ENCODE results near the gene BARHL2.

The BARHL2 gene

DNA sequence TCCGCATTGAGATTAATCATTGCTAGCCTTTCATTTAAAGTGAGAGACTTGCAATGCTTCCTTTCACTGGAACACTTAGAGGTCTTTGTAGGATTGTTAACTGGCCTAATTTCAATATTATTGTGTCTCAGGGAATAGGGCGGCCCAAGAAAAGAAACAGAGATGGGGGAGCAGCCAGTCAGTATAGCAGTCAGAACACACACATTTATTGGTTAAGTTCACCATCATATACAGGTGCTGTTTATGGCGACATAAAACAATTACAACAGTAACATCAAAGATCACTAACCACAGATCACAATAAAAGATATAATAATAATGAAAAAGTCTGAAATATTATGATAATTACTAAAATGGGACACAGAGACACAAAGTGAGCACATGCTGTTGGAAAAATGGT is 29.4 kb downstream of the BARHL2 start:
- Histone ChIP-seq H3K36me3 (ENCODE audit: control insufficient read depth in 5 of 5, insufficient read depth in 5 of 5, low read length in 5 of 5) (no peaks in the 10 kb centered on the region), H3K27me3 (ENCODE audit: control insufficient read depth in 5 of 5, insufficient read depth in 4 of 5, low read length in 5 of 5) (peaks cover 0 to 4% (median 0%) of the 10 kb centered on the region in 5 donors), H3K9me3 (ENCODE audit: control insufficient read depth in 5 of 5, low read length in 5 of 5) (no peaks in the 10 kb centered on the region), H3K4me3 (ENCODE audit: low read depth in 1 of 5, low read length in 5 of 5) (no peak overlapping the region), H3K4me1 (ENCODE audit: control insufficient read depth in 5 of 5, insufficient read depth in 5 of 5, low read length in 5 of 5) (no peaks in the 10 kb centered on the region), H3K9ac (ENCODE audit: low read length in 5 of 5) (no peak overlapping the region), H3K27ac (ENCODE audit: low read depth, low read length) (no peak overlapping the region)

DNA sequence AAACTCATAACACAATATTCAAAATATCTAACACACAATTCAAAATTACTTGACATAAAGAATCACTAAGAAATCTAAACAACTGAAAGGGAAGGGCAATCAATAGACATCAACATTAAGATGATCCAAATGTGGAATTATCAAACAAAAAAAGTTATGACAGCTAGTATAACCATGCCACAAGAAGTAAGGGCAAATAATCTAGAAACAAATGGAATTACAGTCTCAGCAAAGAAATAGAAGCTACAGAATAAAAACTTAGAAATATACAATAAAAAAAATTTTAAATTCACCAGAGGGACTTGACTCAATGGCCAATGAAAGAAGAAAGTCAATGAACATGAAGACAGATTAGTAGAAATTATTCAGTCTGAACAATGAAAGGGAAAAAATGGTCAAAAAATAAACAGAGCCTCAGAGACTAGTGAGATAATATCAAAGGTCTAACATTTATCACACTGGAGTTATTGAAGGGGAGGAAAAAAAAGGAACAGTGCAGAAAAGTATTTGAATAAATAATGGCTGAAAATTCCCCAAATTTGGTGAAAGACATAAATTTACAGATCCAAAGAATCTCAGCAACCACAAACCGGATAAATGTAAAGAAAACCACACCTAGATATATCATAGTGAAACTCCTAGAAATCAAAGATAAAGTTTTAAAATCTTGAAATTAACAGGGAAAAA is 41.8 kb downstream of the BARHL2 start:
- Histone ChIP-seq H3K36me3 (ENCODE audit: control insufficient read depth in 5 of 5, insufficient read depth in 5 of 5, low read length in 5 of 5) (no peaks in the 10 kb centered on the region), H3K9me3 (ENCODE audit: control insufficient read depth in 5 of 5, low read length in 5 of 5) (peaks cover 0 to 10% (median 3%) of the 10 kb centered on the region in 5 donors), H3K9ac (ENCODE audit: low read length in 5 of 5) (no peak overlapping the region), H3K4me1 (ENCODE audit: control insufficient read depth in 5 of 5, insufficient read depth in 5 of 5, low read length in 5 of 5) (no peaks in the 10 kb centered on the region), H3K27me3 (ENCODE audit: control insufficient read depth in 5 of 5, insufficient read depth in 4 of 5, low read length in 5 of 5) (peaks cover 0 to 3% (median 0%) of the 10 kb centered on the region in 5 donors), H3K27ac (ENCODE audit: low read depth, low read length) (no peak overlapping the region), H3K4me3 (ENCODE audit: low read depth in 1 of 5, low read length in 5 of 5) (no peak overlapping the region)

GRCh38 chr1:90671741-90672140 is 45.4 kb downstream of the BARHL2 start:
- H3K9me3 ChIP-seq (ENCODE audit: control insufficient read depth in 5 of 5, low read length in 5 of 5), result peaks cover 0 to 13% (median 3%) of the 10 kb centered on the region in 5 donors
- no peaks in the 10 kb centered on the region for H3K36me3 ChIP-seq (ENCODE audit: control insufficient read depth in 5 of 5, insufficient read depth in 5 of 5, low read length in 5 of 5)
- no peak overlapping the region for H3K4me3 ChIP-seq (ENCODE audit: low read depth in 1 of 5, low read length in 5 of 5)
- H3K27ac ChIP-seq (ENCODE audit: low read depth, low read length), result no peak overlapping the region
- H3K27me3 ChIP-seq (ENCODE audit: control insufficient read depth in 5 of 5, insufficient read depth in 4 of 5, low read length in 5 of 5), result peaks cover 0 to 3% (median 0%) of the 10 kb centered on the region in 5 donors
- no peaks in the 10 kb centered on the region for H3K4me1 ChIP-seq (ENCODE audit: control insufficient read depth in 5 of 5, insufficient read depth in 5 of 5, low read length in 5 of 5)
- no peak overlapping the region for H3K9ac ChIP-seq (ENCODE audit: low read length in 5 of 5)

DNA sequence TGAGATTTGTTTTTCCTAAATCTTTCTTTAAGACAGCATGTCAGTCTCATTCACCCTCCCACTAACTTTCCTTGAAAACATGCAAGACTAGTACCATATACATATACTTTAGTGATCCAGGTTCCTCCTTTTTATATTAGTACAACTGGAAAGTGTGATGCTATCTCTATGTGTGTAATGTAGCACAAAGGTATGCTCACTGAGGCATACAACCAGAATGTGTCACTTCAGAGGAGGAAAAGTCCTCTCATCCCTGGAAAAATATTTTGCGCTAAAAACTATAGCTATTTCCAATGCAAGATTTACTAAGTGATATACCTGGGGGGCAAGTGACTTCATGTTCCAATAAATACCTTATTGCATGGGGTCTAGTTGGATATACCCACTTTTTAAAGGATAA is 45.9 kb downstream of the BARHL2 start:
- no peak overlapping the region for H3K27ac ChIP-seq (ENCODE audit: low read depth, low read length)
- no peak overlapping the region for H3K9ac ChIP-seq (ENCODE audit: low read length in 5 of 5)
- H3K9me3 ChIP-seq (ENCODE audit: control insufficient read depth in 5 of 5, low read length in 5 of 5), result peaks cover 0 to 13% (median 3%) of the 10 kb centered on the region in 5 donors
- H3K27me3 ChIP-seq (ENCODE audit: control insufficient read depth in 5 of 5, insufficient read depth in 4 of 5, low read length in 5 of 5), result peaks cover 0 to 3% (median 0%) of the 10 kb centered on the region in 5 donors
- H3K4me1 ChIP-seq (ENCODE audit: control insufficient read depth in 5 of 5, insufficient read depth in 5 of 5, low read length in 5 of 5), result no peaks in the 10 kb centered on the region
- H3K36me3 ChIP-seq (ENCODE audit: control insufficient read depth in 5 of 5, insufficient read depth in 5 of 5, low read length in 5 of 5), result no peaks in the 10 kb centered on the region
- no peak overlapping the region for H3K4me3 ChIP-seq (ENCODE audit: low read depth in 1 of 5, low read length in 5 of 5)

All from subcutaneous abdominal adipose tissue (tissue), 5 donors.